HG03520 (cell line): Measurements from ENCODE around the gene NRXN3.

Experiments
- ATAC-seq: cut with Tn5 transposase; IDR thresholded peaks from one replicate; pipeline ENCODE4 v1.9.1; 2021; ENCODE audit warnings: mild to moderate bottlenecking, moderate library complexity; ENCODE audit not compliant: unreplicated experiment

The NRXN3 gene

DNA sequence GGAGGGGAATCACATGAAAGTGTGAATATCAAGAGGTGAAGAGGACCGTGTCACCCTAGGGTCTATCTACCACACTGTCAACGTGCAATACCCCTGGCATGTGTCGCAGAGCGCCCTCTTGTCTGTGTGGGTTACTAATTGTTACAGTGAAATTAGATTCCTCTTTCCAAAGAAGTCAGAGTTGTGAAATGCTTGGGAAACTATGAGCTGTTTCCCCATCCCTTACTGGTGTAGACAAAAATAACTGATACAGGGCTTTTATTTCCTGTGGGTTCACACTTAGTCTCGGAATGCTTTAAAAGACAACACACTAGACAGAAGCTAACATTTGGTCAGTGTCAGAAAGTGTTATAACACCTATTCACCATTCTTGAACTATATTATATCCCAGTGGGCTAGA is 597.3 kb downstream of the NRXN3 start:
- no peak for ATAC-seq

DNA sequence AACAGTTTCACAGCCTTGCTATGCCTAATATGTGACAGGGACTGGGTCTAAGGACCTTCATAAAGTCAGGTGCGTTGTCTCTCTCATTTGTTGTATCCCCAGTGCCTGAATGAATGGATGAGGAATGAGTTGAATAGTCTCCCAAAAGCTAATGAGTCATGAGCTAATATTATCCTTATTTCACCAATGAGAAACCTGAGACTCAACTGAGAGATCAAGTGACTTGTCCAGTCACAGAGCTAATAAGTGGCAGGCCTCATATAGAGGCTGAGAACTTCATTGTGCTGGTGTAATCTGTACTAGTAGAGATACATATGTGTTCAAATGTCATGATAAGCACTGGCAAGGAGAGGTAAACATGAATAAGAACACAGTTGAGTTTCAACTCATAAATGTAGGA is 612.4 kb downstream of the NRXN3 start:
- ATAC-seq = no peak

DNA sequence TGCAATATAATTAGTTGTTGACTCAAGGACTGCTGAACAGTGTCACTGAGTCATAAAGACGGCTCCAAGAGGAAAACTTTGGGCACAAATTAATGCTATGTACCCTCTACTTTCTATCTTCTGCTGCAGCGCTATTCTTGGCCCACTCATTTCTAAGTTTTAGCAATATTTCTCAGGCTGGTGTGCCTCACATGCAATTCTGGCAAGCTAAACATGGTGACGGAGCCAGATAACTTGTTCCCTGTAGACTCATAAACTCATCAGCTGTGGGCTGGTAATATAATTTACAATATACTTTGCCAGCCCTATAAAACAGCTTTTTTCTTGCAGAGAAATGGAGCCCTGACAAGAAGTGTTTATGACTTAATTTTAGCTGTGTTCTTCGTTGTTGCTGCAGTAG is 615.1 kb downstream of the NRXN3 start:
- ATAC-seq = no peak

DNA sequence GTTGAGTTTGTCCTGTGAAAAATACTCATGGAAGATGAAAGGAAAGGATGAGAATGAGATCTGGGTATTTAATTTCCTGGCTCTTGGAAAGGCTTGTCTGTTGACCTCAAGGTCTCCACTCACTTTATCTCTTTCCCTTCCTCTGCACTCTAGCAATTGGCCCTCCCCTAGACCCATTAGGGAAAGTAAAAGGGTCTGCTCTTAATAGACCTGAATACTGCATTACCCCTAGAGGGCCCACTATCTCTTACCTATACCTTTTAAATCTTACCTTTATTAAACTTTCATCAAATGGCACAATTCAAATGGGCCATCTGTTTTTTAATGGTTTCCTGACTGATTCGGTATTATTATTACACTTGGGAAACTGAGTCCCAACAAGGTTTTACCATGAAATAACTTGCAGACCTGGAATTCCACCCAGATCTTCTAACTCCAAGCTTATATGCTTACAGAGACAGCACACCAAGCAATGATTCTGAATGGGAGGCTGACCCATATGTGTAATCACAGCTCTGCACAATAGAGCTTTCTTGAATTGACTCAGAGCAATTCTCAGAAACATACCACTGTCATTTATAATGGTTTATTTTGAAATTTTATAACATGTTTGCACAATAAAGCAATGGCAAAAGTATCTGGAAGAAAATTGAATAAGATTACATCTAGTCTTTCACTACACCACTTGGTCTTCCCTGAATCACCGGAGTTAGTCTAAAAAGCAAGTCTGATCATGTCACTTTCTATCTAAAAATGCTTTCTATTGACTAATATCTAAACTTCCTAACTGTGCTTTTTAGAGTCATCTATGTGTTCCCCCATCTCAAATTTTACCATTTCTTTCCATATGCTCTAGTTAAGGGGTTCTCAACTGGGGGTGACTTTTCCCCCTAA is 618.5 kb downstream of the NRXN3 start:
- ATAC-seq = no peak

DNA sequence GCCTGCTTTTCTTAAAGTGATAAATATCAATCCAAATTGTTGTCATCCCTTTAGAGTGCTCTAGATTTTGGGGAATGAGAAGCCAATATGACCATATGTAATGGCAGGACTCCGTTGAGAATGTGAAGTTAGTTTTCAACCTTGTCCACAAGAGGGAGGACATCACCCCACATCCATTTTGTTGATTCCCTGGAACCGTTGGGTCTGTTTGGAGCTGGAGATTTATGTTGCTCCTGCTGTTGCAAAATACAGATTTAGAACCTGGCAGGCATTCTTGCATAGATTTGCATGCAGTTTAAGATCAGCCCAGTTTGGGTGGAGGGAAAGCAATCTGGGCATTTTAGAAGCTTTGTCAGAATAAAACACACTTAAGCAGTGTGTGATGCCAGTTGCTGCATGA is 620.1 kb downstream of the NRXN3 start:
- ATAC-seq = no peak

DNA sequence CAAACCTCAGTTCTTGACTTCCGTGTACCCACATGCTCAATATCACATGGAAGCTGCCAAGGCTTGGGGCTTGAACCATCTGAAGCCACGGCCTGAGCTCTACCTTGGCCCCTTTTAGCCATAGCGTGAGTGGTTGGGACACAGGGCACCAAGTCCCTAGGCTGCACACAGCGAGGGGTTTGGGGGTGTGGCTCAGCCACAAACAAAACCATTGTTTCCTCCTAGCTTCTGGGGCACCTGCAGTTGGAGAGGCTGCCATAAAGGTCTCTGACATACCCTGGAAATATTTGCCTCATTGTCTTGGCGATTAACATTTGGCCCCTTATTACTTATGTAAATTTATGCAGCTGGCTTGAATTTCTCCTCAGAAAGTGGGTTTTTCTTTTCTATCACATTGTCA is 628.6 kb downstream of the NRXN3 start:
- ATAC-seq = no peak

DNA sequence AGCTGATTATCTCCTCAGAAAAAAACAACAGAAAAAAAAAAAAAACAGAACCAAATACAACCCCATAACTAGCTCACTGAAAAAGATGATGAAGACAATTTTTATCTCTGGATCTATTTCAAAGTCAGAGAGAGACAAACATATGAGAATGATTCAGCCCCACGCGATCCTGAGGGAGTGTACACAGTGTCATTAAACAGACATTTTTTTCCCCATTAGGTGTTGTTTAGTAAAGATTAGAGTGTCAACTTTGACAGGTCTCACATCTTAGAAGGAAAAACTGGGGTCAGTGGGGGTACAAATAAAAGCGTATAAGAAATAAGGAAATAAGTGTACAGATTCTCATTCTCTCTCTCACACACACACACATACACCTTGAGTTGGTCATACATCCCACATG is 635.4 kb downstream of the NRXN3 start:
- ATAC-seq = no peak

DNA sequence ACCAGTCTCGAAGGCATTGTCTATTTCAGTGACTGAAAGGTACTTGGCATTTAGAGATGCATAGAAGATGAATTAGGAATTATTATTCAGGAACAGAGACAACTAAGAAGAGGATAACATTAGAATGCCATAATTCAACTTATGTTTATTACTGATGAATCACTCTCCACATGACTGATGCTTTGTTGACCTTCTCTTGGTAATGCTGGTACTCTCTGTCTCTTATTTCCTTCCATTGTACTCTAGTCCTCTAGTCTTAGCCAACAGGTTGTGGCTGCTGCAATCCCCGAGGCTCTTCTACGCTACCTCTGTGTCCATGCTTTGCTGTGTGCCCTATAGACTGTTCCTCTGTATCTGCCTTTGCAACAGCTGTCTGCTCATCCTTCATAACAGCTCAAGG is 652.9 kb downstream of the NRXN3 start:
- ATAC-seq = no peak

DNA sequence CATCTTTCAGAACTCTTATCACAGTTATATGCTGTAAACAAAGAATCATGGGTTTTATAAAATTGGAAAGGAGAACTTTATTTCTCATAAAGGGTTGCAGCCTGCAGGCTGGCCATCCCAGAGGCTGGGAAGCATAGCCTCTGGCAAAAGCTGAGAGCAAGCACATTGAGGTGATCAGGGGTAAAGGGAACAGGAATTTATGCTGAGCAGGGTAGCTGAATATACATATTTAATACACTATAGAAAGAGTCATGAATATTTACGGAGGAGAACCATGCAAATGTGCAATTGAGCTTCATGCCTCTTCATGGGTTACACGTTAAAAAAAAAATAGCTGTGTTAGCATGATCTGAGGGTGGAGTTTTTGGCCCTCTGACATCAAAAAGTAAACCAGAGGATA is 653.3 kb downstream of the NRXN3 start:
- no peak for ATAC-seq

DNA sequence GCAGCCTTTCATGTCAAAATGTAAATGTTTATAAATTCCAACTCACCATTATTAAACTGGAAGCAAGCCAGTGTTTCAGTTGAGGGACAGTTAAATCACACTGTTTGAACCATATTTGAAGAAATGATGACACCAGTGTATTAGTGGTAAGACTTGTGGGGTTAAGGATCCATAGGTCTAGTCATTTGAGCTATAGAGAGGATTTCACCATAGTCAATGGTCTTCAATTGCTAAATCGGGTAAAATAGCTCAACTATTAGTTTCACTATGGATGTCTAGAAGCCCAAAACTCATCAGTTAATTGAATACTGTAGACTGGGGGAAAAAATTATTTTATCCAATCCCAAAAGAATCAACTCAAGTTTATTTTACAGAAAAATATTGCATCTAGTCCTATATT is 659.1 kb downstream of the NRXN3 start:
- peak; percentile 44 for ATAC-seq

DNA sequence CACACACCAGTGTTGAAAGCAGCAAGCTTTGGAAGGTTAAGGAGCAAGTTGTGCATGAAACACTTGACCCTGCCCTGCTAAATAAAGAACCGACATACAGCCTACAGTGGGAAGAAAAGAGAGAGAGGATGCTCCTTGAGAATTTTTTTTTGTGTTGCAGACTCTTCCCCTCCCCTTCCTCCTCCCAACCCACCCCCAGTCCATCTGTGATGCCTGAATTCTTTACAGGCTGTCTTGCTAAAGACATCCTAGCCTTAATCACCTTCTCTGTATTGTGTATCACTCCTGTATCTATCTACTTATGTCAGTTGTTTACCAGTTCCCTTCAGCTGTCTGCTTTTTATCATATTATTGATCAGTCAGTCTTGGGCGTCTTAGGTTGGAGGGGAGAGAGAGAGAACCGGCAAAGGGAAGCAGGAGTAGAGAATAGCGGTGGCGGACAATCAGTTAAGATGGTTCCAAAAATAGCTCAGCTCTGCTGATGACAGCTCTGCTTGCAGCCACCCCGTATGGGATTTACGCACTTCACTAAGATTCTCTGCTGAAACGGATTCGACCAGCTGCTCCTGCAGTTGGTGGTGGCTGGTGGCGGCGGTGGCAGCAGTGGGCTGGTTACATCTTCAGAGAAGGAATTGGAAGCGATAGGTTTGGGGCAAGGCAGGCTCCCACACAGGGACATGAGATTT is 664.7 kb downstream of the NRXN3 start:
- ATAC-seq = no peak

DNA sequence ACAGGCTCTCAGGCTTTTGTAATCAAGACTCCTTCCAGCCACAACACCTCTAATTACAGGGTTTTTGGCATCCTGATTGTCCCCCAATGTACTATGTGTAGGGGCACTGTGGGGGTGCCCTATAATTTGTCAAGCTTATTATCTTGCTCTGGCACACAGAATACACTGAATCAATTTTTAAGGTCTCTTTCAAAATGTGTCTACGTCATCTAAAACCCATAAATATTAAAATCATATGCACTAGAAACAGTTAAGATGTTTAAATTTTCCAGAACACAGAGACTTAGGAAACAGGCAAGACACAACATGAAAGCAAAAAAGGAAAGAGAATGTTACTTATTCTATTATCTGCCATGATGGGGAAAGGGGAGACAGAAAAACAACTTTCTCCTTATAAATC is 665.7 kb downstream of the NRXN3 start:
- no peak for ATAC-seq

DNA sequence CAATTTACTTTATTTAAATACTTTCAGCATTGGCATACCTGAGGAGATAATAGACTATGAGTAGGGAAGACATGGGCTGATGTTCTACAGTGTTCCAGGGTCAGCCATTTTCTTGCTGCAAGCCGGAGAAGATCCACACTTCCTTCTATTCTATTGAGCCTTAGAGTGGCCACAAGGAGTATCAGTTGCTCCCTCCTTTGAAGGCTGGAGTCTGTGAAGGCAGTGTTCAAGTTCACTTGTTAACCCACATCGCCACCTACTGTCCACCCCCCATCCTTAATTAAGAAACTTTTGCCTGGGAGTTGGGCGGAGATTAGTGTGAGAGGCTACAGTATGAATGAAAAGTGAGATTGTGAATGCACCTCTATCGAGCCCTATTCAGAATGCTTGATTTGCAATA is 666.6 kb downstream of the NRXN3 start:
- ATAC-seq = peak; percentile 66

DNA sequence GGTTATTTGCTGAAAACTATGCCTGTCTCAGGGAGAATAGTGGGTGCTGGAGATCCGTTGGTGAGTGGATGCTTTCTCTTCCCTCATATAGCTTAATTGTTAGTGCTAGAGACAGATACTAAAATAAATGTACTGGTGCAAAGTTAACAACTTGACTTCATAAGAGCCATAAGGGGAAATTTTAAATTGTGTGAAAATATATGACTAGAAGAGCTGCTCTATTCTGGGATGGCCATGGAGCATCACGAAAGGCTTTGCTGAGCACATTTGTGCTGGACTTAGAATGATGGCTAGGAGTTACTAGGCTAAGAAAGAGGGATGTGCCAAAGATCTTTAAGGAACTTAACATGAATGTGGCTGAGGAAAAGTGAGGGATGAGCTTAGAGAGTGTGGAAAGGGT is 668.8 kb downstream of the NRXN3 start:
- ATAC-seq = no peak

DNA sequence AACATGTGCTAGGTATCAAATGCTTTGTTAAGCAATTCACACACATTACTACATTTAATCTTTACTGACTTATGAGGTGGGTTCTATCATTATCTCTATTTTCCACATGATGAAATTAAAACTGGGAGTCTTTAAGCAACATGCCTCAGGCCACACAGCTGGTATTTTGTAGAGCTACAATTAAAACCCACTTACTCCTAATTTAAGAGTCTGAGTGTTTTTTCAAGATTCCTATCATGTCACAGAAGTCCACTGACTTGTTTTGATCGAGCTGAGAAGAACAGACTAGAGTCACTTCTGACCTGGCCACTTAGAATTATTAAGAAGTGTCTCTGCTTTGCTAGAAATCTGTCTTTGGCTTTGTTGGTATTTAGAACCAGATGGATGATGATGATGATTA is 670.7 kb downstream of the NRXN3 start:
- ATAC-seq = no peak

DNA sequence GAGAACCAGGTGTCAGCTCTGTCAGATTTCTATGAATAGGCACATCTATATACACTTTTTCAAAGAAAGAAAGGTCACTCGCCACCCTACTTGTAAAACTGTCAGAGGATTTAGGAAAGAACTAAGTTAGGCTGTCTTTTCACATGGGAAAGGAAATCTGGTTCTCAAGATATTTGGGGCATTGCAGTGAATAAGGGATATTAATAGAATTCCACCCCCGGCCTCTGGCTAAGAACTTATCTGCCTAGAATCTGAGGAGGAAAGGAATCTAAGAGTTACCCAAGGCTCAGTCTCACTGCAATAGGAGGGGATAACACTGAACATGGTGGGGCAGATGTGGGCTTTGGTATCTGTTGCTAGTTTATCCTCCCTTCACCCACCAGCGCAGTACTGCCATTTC is 677.6 kb downstream of the NRXN3 start:
- ATAC-seq = no peak

DNA sequence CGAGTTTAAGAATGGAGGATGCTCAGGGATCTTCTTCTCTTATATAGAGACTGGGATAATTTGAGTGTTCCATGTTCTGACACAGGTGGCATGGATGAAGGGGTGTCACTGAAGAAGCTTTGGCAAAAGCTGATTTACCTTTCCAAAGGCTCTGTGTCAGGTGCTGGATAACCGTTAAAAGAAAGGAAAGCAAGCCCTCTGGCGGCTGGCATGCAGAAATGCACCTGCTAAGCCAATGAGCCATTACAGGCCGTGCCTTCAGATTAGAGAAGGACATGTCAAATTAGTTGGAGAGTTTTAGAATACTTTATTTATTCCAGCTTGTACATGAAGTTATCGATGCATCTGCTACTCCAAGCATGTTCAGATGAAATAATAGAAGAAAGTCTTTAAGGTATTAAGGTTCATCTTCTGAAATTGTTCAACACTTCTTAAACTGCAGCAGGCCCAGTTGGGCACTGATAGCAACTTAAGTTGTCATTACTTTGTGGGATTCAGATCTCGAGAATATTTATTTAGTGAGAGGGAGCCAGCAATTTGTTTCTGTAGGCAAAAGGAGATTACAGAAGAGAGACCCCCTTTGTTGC is 678.2 kb downstream of the NRXN3 start:
- peak; percentile 91 for ATAC-seq

DNA sequence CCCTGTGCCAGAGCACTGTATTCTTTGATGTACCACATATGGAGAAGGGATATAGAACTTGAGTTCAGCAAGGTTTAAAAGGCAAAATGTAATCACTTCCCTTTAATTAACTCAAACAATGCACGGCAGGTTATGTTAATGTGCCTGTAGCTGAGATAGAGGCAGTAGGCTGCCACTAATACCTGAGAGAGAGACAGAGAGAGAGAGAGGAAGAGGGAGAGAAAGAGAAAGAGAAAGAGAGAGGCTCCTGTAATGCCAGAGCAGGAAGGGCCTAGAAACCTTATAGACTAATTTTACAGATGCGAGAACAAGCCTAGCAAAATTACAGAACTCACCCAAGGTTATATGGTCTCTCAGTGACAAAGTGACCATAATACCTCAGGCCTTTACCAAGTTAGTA is 679.8 kb downstream of the NRXN3 start:
- no peak for ATAC-seq

DNA sequence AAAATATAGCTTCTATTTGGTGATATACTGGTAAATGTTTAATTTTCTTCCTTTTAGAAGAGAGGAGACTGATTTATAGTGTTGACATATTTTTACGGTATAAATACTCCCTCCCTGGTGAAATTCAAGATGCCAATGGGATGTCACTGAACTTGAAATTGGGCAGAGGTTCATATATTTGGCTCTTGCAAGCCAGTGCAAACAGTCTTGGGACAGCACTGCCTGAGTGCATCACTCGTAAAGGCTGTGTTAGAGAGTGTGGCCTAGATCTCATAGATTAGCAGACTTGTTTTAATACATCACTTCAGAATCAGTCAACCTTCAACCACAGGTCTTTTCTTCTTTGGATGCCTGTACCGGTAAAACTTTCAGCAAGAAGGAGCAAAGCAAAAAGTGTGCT is 681.0 kb downstream of the NRXN3 start:
- no peak for ATAC-seq

DNA sequence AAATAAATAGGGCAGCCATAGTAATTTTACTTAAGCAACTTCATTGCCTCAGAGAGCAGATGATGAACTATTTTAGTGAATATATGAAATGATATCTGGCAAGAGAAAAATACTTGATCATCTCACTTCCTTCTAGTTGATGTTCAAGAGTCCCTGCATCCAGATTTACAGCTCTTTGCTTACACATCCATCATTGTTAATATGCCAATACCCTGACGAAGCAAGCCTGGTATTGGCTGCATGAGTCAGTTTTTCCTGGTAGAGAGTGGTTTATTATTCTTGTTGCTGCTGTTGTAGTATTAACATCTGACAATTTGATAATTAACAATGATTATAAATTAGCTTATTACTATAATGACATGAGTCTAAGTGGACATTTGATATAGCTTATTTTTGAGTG is 681.9 kb downstream of the NRXN3 start:
- no peak for ATAC-seq

DNA sequence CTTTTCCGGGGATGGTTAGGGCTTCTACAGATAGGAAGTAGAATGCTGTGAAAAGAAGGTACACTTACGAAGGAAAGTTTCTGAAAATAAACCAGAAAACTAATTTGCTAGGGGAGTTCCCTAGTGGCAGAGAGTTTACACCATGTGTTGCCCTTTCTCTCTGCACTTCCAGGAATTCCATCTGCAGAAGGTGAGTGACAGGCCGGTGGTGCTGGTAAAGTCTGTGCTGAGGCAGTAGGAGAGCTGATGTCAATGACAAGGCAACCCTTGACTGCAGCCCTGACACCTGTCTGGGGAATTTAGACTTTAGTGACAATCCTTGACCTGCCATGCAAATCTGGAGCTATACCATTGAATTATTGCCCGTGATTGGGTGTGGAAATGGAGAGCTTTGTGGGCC is 687.8 kb downstream of the NRXN3 start:
- no peak for ATAC-seq

DNA sequence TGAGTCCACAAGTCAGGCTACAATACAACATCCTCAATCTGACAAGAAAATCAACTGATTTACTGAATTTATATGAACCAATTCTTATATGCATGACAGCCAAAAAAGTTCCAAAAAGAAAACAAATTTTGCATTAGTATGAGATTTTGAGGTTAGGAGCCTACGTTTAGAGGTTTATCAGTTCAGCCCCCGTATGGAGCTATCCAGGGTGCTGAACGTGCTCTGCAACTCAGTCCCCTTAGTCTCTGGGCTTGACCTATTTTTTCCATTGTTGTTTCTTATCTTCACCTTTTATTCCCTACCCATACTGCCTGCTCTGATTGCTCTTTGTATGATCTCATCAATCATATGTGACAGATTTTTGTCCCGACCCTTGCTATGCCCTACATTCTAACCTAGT is 693.0 kb downstream of the NRXN3 start:
- ATAC-seq = no peak
